HG03097 (cell line): Measurements from ENCODE around the gene INSIG2.
"Not testable (repeated sequence)": the region's sequence is repeated elsewhere in the genome, so short reads cannot be mapped to it uniquely, and the experiment has no call there.

Experiments
- ATAC-seq: cut with Tn5 transposase; IDR thresholded peaks from one replicate; pipeline ENCODE4 v1.9.1; 2021; ENCODE audit not compliant: unreplicated experiment, low FRiP score

INSIG2 gene

GRCh38 chr2:118059919-118060478 lies 28.3 kb upstream of the INSIG2 start:
- ATAC-seq = no peak

GRCh38 chr2:118061135-118061955 lies 26.9 kb upstream of the INSIG2 start:
- peak; percentile 71 for ATAC-seq

- ATAC-seq = no peak
These were observed 26.2 kb upstream of the INSIG2 start for GRCh38 chr2:118062048-118062447.

- no peak for ATAC-seq
These were observed 25.6 kb upstream of the INSIG2 start for GRCh38 chr2:118062669-118063068.

- ATAC-seq = no peak
These were observed 23.1 kb upstream of the INSIG2 start for GRCh38 chr2:118065015-118065706.

GRCh38 chr2:118065921-118066511 lies 22.3 kb upstream of the INSIG2 start:
- no peak for ATAC-seq

- ATAC-seq = no peak
These were observed 10.5 kb upstream of the INSIG2 start for GRCh38 chr2:118077636-118078247.

- no peak for ATAC-seq
These were observed 9.5 kb upstream of the INSIG2 start for GRCh38 chr2:118078734-118079133.

- no peak for ATAC-seq
These were observed 3.7 kb upstream of the INSIG2 start for GRCh38 chr2:118084491-118085089.

GRCh38 chr2:118085173-118086023 lies 2.9 kb upstream of the INSIG2 start:
- ATAC-seq = no peak

- ATAC-seq = no peak
These were observed 2.1 kb upstream of the INSIG2 start for GRCh38 chr2:118086024-118086633.

- ATAC-seq = peak; percentile 28
These were observed 999 bp downstream of the INSIG2 start for GRCh38 chr2:118089139-118089800.

GRCh38 chr2:118090387-118091139 lies 2.3 kb downstream of the INSIG2 start:
- no peak for ATAC-seq

GRCh38 chr2:118091140-118091478 lies 2.8 kb downstream of the INSIG2 start:
- ATAC-seq = no peak

- no peak for ATAC-seq
These were observed 3.4 kb downstream of the INSIG2 start for GRCh38 chr2:118091631-118092030.

- not testable (repeated sequence) for ATAC-seq
These were observed 5.8 kb downstream of the INSIG2 start for GRCh38 chr2:118094102-118094501.

GRCh38 chr2:118094503-118094902 lies 6.2 kb downstream of the INSIG2 start:
- no peak for ATAC-seq

GRCh38 chr2:118095610-118096009 lies 7.3 kb downstream of the INSIG2 start:
- no peak for ATAC-seq
